Neural progenitor cell (in vitro differentiated cells): Measurements from ENCODE around the gene ATP11C. TPM values are rescaled to one million over a fixed set of nuclear protein-coding genes. Genes with fewer than 3 reads are reported as not detected.

Experiments used
- DNase-seq: peaks from one replicate; pipeline ENCODE4 v3.0.0-alpha.2; 2016; ENCODE audit warnings: low spot score
- H2AFZ ChIP-seq: fragments of 200-600 bp; sonication (generic); replicated peaks from 2 replicates; pipeline ENCODE4 v1.6.1; 2016; ENCODE audit warnings: antibody characterized with exemption
- H3F3A ChIP-seq: fragments of 200-600 bp; sonication (generic); 2 replicates; pipeline ENCODE4 v1.6.1; 2016; ENCODE audit warnings: antibody characterized with exemption, low read depth
- H3K27ac ChIP-seq: fragments of 200-600 bp; sonication (generic); 2 replicates; pipeline ENCODE4 v1.5.1; 2016; ENCODE audit warnings: mild to moderate bottlenecking
- H3K27me3 ChIP-seq: fragments of 200-600 bp; sonication (generic); 2 replicates; pipeline ENCODE4 v1.6.1; 2016; ENCODE audit warnings: mild to moderate bottlenecking, moderate library complexity
- H3K36me3 ChIP-seq: fragments of 200-600 bp; sonication (generic); 2 replicates; pipeline ENCODE4 v1.5.1; 2016
- H3K4me1 ChIP-seq: fragments of 200-600 bp; sonication (generic); 2 replicates; pipeline ENCODE4 v1.6.1; 2016; ENCODE audit warnings: mixed run types
- H3K4me2 ChIP-seq: fragments of 200-600 bp; sonication (generic); 2 replicates; pipeline ENCODE4 v1.6.1; 2016
- H3K4me3 ChIP-seq: fragments of 200-600 bp; sonication (generic); 2 replicates; pipeline ENCODE4 v1.5.1; 2016
- H3K79me2 ChIP-seq: fragments of 200-600 bp; sonication (generic); 2 replicates; pipeline ENCODE4 v1.6.1; 2016; ENCODE audit warnings: low read depth
- H3K9ac ChIP-seq: fragments of 200-600 bp; sonication (generic); 2 replicates; pipeline ENCODE4 v1.6.1; 2016
- H3K9me3 ChIP-seq: fragments of 200-600 bp; sonication (generic); 2 replicates; pipeline ENCODE4 v1.5.1; 2016; ENCODE audit warnings: low read depth
- H4K20me1 ChIP-seq: fragments of 200-600 bp; sonication (generic); 2 replicates; pipeline ENCODE4 v1.6.1; 2016; ENCODE audit warnings: low read depth
- H3K27ac Mint-ChIP-seq: 3 replicates; pipeline ENCODE4 v1.8.0; 2021; ENCODE audit warnings: mixed read lengths
- H3K27me3 Mint-ChIP-seq: 2 replicates; pipeline ENCODE4 v1.8.0; 2022; ENCODE audit warnings: low read depth, mild to moderate bottlenecking, inconsistent platforms, moderate library complexity, mixed read lengths; ENCODE audit not compliant: insufficient read depth
- H3K36me3 Mint-ChIP-seq: 3 replicates; pipeline ENCODE4 v1.8.0; 2021; ENCODE audit warnings: mixed read lengths
- H3K4me1 Mint-ChIP-seq: 3 replicates; pipeline ENCODE4 v1.8.0; 2021; ENCODE audit warnings: mixed read lengths
- H3K4me3 Mint-ChIP-seq: 3 replicates; pipeline ENCODE4 v1.8.0; 2021; ENCODE audit warnings: mild to moderate bottlenecking, moderate library complexity, mixed read lengths
- H3K9me3 Mint-ChIP-seq: 3 replicates; pipeline ENCODE4 v1.8.0; 2020; ENCODE audit warnings: mixed read lengths
- CTCF ChIP-seq: fragments of 200-600 bp; sonication (generic); IDR thresholded peaks from 2 replicates; pipeline ENCODE4 v1.5.1; 2017; ENCODE audit warnings: antibody characterized with exemption, mild to moderate bottlenecking
- EZH2 ChIP-seq: fragments of 200-600 bp; sonication (generic); IDR thresholded peaks from 2 replicates; pipeline ENCODE4 v1.6.1; 2017; ENCODE audit warnings: antibody characterized with exemption, mild to moderate bottlenecking, moderate library complexity
- EZH2phosphoT487 ChIP-seq: fragments of 200-600 bp; sonication (generic); IDR thresholded peaks from 2 replicates; pipeline ENCODE4 v1.6.1; 2017; ENCODE audit warnings: antibody characterized with exemption
- total RNA-seq: library from RNA; depleted of rRNA; stranded (reverse); fragments of >200 nt; gene quantifications from 2 replicates; pipeline ENCODE4 v1.2.3, GENCODE V29; 2015; ENCODE audit warnings: low replicate concordance

ATP11C gene
- total RNA-seq, 1 donor from 2014 or later = 68.0 TPM

DNA sequence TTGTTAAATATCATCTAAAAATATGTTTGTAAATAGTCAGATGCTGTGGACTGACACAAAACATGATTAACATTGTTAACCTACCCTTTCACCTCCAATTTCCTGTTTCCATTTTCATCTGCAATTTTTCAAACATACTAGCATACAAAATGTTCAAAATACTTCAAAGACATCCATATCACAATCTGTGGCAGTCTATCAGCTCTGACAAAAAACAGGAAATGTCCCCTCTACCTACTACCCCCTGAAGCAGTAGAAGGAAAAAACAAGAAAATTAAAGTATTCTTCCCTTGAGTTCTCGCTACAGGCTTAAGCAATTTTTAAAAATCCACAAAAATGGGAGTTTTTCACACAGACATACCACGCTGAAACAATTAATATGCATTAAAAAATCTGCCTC is 116.6 kb downstream of the ATP11C start:
- no peak overlapping the region for H3K9ac ChIP-seq
- H2AFZ ChIP-seq = no peak overlapping the region
- H3K27me3 ChIP-seq = no peaks in the 10 kb centered on the region
- Mint-ChIP-seq H3K9me3 (no peaks in the 10 kb centered on the region), H3K27me3 (no peaks in the 10 kb centered on the region), H3K27ac (no peak overlapping the region), H3K4me3 (no peak overlapping the region), H3K36me3 (peaks cover 13% of the 10 kb centered on the region), H3K4me1 (no peaks in the 10 kb centered on the region)
- no peaks in the 10 kb centered on the region for H3K4me1 ChIP-seq
- H3K36me3 ChIP-seq = peaks cover 7% of the 10 kb centered on the region
- H3K4me2 ChIP-seq = no peak overlapping the region
- H3K79me2 ChIP-seq = no peaks in the 10 kb centered on the region
- no peaks in the 10 kb centered on the region for H4K20me1 ChIP-seq
- TF ChIP-seq EZH2 = no peak
- TF ChIP-seq CTCF = no peak
- TF ChIP-seq EZH2phosphoT487 = no peak
- no peak for DNase-seq
- no peak overlapping the region for H3K27ac ChIP-seq
- no peak overlapping the region for H3K4me3 ChIP-seq
- no peaks in the 10 kb centered on the region for H3F3A ChIP-seq
- peaks cover 5% of the 10 kb centered on the region for H3K9me3 ChIP-seq

DNA sequence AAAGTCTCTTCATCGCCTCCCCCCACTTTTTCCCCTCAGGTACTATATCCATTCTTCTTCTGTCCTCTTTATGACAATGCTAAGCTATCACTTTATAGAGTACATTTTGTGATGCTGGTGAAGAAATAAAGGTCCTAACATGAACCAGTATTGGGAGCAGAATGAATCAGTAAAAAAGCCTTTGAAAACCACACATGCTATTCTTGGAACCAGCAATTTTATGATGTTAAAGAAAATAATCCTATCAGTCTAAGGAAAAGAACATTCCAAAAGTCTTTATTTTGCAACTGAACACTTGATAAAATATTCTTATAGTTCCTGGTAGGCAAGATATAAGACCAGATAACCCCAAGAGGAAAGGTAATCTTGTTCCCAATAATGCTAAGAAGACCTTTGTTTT is 117.1 kb downstream of the ATP11C start:
- Mint-ChIP-seq H3K36me3 (peaks cover 13% of the 10 kb centered on the region), H3K4me1 (no peaks in the 10 kb centered on the region), H3K9me3 (no peaks in the 10 kb centered on the region), H3K27ac (no peak overlapping the region), H3K27me3 (no peaks in the 10 kb centered on the region), H3K4me3 (no peak overlapping the region)
- Histone ChIP-seq H4K20me1 (no peaks in the 10 kb centered on the region), H3K27ac (no peak overlapping the region), H3F3A (no peaks in the 10 kb centered on the region), H3K9me3 (peaks cover 5% of the 10 kb centered on the region), H3K4me3 (no peak overlapping the region), H3K36me3 (peaks cover 7% of the 10 kb centered on the region), H3K4me1 (no peaks in the 10 kb centered on the region), H3K79me2 (no peaks in the 10 kb centered on the region), H3K4me2 (no peak overlapping the region), H3K9ac (no peak overlapping the region), H2AFZ (no peak overlapping the region), H3K27me3 (no peaks in the 10 kb centered on the region)
- TF ChIP-seq CTCF = no peak
- TF ChIP-seq EZH2phosphoT487 = no peak
- TF ChIP-seq EZH2 = no peak
- no peak for DNase-seq

GRCh38 chrX:139811942-139812629 is 120.8 kb downstream of the ATP11C start:
- Histone ChIP-seq H4K20me1 (no peaks in the 10 kb centered on the region), H3K4me3 (no peak overlapping the region), H3K27ac (no peak overlapping the region), H3K4me1 (no peaks in the 10 kb centered on the region), H3F3A (no peaks in the 10 kb centered on the region), H3K36me3 (peaks cover 7% of the 10 kb centered on the region), H3K4me2 (no peak overlapping the region), H3K79me2 (no peaks in the 10 kb centered on the region), H2AFZ (no peak overlapping the region), H3K9ac (no peak overlapping the region), H3K27me3 (no peaks in the 10 kb centered on the region), H3K9me3 (peaks cover 10% of the 10 kb centered on the region)
- H3K4me1 Mint-ChIP-seq = no peaks in the 10 kb centered on the region
- H3K27me3 Mint-ChIP-seq = no peaks in the 10 kb centered on the region
- DNase-seq = no peak
- H3K27ac Mint-ChIP-seq = no peak overlapping the region
- no peak overlapping the region for H3K4me3 Mint-ChIP-seq
- TF ChIP-seq CTCF = no peak
- no peak for TF ChIP-seq EZH2phosphoT487
- no peak for TF ChIP-seq EZH2
- H3K36me3 Mint-ChIP-seq = peaks cover 17% of the 10 kb centered on the region
- H3K9me3 Mint-ChIP-seq = no peaks in the 10 kb centered on the region
